ENCODE measurements around the gene GRM1.

The GRM1 gene

DNA sequence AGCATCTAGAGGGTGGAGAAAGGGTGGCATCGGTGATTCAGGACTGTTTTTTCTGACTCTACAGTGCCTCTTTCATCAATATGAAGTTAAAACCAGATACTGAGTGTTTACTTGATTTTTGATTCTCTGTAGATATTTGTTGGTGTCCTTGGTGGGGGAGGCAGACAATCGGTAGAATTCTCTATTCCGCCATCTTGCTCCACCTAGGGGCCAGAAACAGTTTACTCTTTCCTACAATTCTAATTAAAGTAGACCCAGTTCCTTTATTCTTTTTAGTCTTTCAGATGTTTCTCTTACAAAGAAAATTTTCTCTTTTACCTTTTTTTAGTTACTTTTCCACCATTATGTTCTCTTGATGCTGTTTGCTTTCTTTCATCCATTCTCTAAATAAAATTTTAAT lies 352.6 kb downstream of the GRM1 start:
- DNase-seq (ENCODE audit: extremely low read depth, low read depth): no peak
- H3K4me3 ChIP-seq (replicated peaks; ENCODE audit: low read depth, low read length): no peak overlapping the region
- TF ChIP-seq, protein P1, sequence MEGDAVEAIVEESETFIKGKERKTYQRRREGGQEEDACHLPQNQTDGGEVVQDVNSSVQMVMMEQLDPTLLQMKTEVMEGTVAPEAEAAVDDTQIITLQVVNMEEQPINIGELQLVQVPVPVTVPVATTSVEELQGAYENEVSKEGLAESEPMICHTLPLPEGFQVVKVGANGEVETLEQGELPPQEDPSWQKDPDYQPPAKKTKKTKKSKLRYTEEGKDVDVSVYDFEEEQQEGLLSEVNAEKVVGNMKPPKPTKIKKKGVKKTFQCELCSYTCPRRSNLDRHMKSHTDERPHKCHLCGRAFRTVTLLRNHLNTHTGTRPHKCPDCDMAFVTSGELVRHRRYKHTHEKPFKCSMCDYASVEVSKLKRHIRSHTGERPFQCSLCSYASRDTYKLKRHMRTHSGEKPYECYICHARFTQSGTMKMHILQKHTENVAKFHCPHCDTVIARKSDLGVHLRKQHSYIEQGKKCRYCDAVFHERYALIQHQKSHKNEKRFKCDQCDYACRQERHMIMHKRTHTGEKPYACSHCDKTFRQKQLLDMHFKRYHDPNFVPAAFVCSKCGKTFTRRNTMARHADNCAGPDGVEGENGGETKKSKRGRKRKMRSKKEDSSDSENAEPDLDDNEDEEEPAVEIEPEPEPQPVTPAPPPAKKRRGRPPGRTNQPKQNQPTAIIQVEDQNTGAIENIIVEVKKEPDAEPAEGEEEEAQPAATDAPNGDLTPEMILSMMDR (IDR thresholded peaks at IDR 0.05; ENCODE audit: low read depth, low read length, missing control alignments): peak; percentile 17

DNA sequence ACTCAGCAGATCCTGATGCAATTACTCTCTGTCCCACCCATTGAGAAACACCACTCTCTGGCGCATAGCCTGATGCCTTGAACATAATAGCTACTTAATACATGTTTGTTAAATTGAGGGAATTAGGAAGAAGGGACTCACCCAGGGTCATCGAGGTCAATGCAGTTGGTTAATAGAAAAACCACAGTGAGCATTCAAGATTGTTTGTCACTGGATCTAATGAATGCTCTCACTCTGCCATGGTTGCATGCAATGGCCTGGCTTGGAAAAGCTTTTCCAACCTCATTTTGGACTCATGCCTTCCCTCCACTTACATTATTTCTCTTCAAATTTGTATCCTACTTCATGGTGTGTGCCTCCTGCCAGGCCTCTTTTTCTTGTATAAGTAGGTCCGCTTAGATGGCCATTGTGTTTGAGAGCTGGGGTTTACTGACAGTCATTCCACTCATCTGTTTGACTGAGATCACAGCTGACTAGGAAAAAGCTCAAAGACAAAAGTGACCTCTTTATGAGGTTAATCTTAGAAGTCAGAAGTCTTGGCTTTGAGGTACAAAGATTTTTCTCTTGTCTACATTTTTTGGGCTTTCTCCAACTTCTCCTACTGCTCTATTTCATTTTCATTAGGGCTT lies 360.0 kb downstream of the GRM1 start:
- TF ChIP-seq, protein P1 (IDR thresholded peaks at IDR 0.05; ENCODE audit: low read depth, low read length, missing control alignments): no peak
- no peak overlapping the region for H3K4me3 ChIP-seq (replicated peaks; ENCODE audit: low read depth, low read length)
- DNase-seq (ENCODE audit: extremely low read depth, low read depth): no peak

DNA sequence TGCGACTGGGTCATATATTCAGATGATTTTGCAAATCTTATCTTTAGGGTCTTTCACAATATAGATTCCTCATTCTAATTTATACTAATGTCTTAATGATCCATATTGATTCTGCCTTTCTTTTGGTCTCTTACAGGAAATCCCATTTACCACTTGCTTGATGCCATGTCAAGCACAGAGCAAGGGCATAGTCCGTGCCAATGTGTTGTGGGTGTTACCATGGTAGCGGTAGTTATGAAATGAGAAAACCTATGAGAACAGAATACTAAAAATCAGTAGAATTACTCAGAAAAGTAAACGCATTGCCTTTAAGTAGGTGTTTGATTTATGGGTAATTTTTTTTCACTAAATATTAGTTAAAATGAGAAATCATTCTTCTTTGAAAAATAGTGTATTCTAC lies 360.9 kb downstream of the GRM1 start:
- no peak overlapping the region for H3K4me3 ChIP-seq (replicated peaks; ENCODE audit: low read depth, low read length)
- TF ChIP-seq, protein P1 (IDR thresholded peaks at IDR 0.05; ENCODE audit: low read depth, low read length, missing control alignments): no peak
- no peak for DNase-seq (ENCODE audit: extremely low read depth, low read depth)

DNA sequence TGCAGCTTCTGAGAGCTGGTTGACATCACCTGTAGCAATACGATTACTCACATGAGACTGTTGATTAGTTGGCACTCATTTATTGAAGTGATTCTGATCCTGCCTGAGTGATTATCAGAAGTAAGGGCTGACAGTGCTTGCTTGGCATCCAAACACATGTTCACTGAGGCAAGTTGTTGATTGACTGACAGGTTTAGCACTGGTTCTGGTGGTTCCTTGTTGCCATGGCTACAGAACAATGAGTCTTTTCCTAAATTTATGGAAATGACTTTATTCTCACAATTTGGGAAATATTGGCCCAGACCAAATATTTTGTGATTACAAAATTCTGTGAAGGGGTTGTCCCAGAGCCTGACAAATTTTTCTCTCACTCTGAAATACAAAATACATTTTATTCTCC lies 368.8 kb downstream of the GRM1 start:
- TF ChIP-seq, protein P1 (IDR thresholded peaks at IDR 0.05; ENCODE audit: low read depth, low read length, missing control alignments): no peak
- DNase-seq (ENCODE audit: extremely low read depth, low read depth): no peak
- H3K4me3 ChIP-seq (replicated peaks; ENCODE audit: low read depth, low read length): no peak overlapping the region

DNA sequence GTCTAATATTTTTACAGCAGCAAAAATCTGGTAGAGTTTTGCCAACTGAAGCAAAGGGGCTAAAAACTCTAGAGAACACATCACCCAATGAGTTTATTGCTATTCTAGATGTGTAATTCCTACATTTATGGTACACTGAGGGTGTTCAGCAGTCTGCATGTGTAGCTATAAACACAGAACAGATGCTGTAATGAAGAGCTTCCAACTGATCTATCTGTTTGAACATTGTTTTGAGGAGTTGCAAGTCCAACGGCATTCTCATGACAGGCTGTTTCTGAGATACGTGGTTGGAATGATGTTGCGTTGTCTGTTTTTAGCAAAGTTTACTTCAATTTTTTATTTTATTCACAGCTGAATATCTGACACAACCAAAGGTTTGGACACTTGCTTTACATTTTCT lies 373.6 kb downstream of the GRM1 start:
- no peak overlapping the region for H3K4me3 ChIP-seq (replicated peaks; ENCODE audit: low read depth, low read length)
- no peak for DNase-seq (ENCODE audit: extremely low read depth, low read depth)
- TF ChIP-seq, protein P1 (IDR thresholded peaks at IDR 0.05; ENCODE audit: low read depth, low read length, missing control alignments): no peak

DNA sequence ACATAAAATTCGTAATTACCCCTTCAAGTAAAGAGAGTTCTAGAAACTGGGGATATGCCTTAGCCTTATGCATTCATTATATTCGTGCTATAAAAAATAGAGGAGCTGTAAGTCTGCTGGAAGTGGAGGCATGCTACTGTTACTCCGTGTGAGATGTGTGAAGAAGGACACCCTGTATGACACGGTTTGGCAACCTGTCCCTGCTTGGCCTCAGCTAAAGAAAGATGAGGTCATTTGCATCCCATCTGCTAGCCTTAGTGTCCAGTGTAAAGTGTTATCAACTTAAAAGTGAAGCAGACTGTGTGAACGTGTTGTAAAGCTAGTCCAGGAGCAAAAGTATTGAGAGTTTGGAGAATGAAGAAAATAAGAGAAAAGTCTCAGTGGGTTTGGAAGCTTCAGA lies 379.7 kb downstream of the GRM1 start:
- no peak overlapping the region for H3K4me3 ChIP-seq (replicated peaks; ENCODE audit: low read depth, low read length)
- TF ChIP-seq, protein P1 (IDR thresholded peaks at IDR 0.05; ENCODE audit: low read depth, low read length, missing control alignments): no peak
- DNase-seq (ENCODE audit: extremely low read depth, low read depth): no peak
